ENCODE results near the gene OR51B6. TPM values are rescaled to one million over a fixed set of nuclear protein-coding genes. Genes with fewer than 3 reads are reported as not detected.
"Not testable (repeated sequence)": the region's sequence is repeated elsewhere in the genome, so short reads cannot be mapped to it uniquely, and the experiment has no call there.

The OR51B6 gene
- total and polyA plus RNA-seq, 9 donors, result not detected

DNA sequence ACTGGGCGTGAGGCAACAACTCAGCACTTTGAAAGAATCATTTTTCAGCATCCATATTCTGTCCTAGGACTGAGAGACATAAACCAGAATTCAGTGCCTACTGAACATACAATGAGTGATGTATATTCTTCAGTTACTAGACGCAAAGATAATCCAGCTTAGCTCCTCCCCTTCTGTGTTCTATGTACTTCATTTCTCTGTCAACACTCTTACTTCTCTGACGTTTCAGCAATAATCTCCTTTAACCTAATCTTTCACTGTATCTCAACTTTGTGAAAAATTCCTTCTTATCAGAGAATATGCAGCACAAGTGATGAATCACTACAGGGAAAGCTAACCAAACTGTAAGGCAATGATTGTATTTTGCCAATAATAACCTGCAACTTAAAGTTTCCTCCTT is 5.5 kb upstream of the OR51B6 start:
- no peak for DNase-seq
- TF ChIP-seq, protein P1, sequence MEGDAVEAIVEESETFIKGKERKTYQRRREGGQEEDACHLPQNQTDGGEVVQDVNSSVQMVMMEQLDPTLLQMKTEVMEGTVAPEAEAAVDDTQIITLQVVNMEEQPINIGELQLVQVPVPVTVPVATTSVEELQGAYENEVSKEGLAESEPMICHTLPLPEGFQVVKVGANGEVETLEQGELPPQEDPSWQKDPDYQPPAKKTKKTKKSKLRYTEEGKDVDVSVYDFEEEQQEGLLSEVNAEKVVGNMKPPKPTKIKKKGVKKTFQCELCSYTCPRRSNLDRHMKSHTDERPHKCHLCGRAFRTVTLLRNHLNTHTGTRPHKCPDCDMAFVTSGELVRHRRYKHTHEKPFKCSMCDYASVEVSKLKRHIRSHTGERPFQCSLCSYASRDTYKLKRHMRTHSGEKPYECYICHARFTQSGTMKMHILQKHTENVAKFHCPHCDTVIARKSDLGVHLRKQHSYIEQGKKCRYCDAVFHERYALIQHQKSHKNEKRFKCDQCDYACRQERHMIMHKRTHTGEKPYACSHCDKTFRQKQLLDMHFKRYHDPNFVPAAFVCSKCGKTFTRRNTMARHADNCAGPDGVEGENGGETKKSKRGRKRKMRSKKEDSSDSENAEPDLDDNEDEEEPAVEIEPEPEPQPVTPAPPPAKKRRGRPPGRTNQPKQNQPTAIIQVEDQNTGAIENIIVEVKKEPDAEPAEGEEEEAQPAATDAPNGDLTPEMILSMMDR (IDR thresholded peaks at IDR 0.05), result no peak
- TF ChIP-seq POLR2A (IDR thresholded peaks at IDR 0.05), result no peak
- TF ChIP-seq EP300 (IDR thresholded peaks at IDR 0.05), result no peak
- Histone ChIP-seq H3K27me3 (no peaks in the 10 kb centered on the region), H3K9me3 (no peaks in the 10 kb centered on the region), H3K4me3 (no peak overlapping the region), H3K36me3 (no peaks in the 10 kb centered on the region), H3K4me1 (ENCODE audit: insufficient read depth) (no peaks in the 10 kb centered on the region), H3K27ac (no peak overlapping the region)
- intact Hi-C loops (cut with DNase I), result no loop called here
- WGBS, 3 donors, result 68 to 73% (median 73%) methylated on average over 3 of the region's 3 CpGs

DNA sequence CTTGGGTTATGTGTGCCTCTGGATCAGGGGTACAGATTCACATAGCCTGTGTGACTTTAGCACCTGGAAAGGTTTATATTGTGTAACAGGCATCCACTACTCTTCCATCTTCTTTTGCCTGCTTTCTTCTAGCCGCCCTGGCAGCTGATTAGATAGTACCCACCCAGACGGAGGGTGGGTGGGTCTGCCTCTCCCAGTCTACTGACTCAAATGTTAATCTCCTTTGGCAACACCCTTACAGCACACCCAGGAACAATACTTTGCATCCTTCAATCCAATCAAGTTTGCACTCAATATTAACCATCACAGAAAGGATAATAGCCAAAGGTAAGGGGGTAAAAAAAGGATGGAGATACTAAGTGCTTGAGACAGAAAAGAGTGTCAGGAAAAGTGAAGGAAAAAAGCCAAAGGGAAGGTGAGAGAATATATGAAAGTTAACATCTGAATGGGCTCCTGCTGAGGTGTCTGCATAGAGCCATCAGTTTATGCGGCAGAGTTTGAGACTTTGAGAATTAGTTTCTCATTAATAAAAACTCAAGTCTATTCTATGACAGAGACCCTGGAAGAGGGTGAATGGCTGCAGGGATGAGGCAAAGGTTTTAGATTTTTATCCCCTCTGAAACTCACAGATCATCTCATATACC is 2.6 kb upstream of the OR51B6 start:
- intact Hi-C loops (cut with DNase I), result no loop called here
- TF ChIP-seq POLR2A (IDR thresholded peaks at IDR 0.05) (no peak), EP300 (IDR thresholded peaks at IDR 0.05) (no peak)
- TF ChIP-seq, protein P1 (IDR thresholded peaks at IDR 0.05), result no peak
- no peaks in the 10 kb centered on the region for H3K36me3 ChIP-seq
- no peak overlapping the region for H3K4me3 ChIP-seq
- no peaks in the 10 kb centered on the region for H3K27me3 ChIP-seq
- H3K4me1 ChIP-seq (ENCODE audit: insufficient read depth), result no peaks in the 10 kb centered on the region
- WGBS, 3 donors, result 23 to 37% (median 35%) methylated on average over 3 of the region's 3 CpGs
- DNase-seq, result no peak
- H3K9me3 ChIP-seq, result no peaks in the 10 kb centered on the region
- no peak overlapping the region for H3K27ac ChIP-seq

DNA sequence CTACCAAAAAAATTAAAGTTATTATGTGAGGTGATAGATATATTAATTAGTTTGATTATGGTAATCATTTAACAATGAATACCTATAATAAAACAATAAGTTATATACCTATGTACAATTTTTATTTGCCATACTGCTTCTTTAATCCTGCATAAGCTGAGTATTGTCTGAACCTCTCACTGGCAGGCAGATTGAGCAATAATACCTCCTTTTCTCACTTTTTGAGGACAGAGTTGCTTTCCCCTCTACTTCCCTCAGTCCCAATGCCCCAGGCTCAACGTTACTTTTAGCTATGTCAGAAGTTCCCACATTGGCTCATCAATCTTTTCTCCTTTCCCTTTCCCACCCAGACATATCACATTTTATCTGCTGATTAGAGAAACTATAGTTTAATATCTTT is 1.8 kb upstream of the OR51B6 start:
- H3K9me3 ChIP-seq, result no peaks in the 10 kb centered on the region
- 39 to 54% (median 44%) methylated on average over 1 of the region's 1 CpG for WGBS, 3 donors
- H3K4me3 ChIP-seq, result no peak overlapping the region
- no peaks in the 10 kb centered on the region for H3K27me3 ChIP-seq
- TF ChIP-seq, protein P1 (IDR thresholded peaks at IDR 0.05), result no peak
- no peak for TF ChIP-seq POLR2A (IDR thresholded peaks at IDR 0.05)
- no peak for TF ChIP-seq EP300 (IDR thresholded peaks at IDR 0.05)
- H3K36me3 ChIP-seq, result no peaks in the 10 kb centered on the region
- intact Hi-C loops (cut with DNase I), result no loop called here
- DNase-seq, result no peak
- no peaks in the 10 kb centered on the region for H3K4me1 ChIP-seq (ENCODE audit: insufficient read depth)
- no peak overlapping the region for H3K27ac ChIP-seq

DNA sequence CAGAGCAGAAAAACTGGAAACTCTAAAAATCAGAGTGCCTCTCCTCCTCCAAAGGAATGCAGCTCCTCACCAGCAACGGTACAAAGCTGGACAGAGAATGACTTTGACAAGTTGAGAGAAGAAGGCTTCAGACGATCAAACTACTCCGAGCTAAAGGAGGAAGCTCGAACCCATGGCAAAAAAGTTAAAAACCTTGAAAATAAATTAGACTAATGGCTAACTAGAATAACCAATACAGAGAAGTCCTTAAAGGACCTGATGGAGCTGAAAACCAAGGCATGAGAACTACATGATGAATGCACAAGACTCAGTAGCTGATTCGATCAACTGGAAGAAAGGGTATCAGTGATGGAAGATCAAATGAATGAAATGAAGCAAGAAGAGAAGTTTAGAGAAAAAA is 4.7 kb downstream of the OR51B6 start:
- H3K27ac ChIP-seq; DNase-seq; H3K27me3 ChIP-seq; intact Hi-C loops (cut with DNase I); H3K9me3 ChIP-seq; H3K36me3 ChIP-seq; H3K4me3 ChIP-seq; H3K4me1 ChIP-seq (ENCODE audit: insufficient read depth): not testable (repeated sequence)
- 85 to 93% (median 90%) methylated on average over 5 of the region's 5 CpGs for WGBS, 3 donors

DNA sequence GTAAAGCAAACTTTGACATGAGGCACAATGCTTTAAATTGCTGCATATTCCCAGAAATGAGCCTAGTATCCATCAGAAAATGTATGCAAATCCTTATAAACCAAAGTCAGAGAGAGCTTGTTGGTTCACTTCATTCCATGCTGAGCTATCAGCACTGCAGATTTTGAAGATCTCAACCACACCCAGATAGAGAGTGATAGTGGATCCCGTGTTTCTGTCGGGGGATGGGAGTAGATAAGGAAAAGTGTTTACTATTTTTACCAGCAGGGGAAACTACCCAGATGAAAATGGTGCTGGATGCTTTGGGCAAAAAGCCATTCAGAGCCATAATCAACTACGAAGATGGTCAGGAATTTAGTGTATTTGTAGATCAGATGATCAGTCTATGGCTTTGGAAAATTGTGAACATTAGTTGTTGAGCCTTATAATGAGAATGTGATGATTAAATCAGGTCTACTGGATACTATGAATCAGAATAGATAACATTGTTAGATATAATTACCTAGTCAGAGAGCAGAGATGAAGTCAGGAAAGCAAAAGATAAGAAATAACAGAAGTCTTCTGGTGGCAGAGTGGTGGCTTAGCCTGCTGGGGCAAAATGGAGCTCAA is 10.8 kb downstream of the OR51B6 start:
- H3K4me1 ChIP-seq (ENCODE audit: insufficient read depth), result no peaks in the 10 kb centered on the region
- no peaks in the 10 kb centered on the region for H3K36me3 ChIP-seq
- H3K27ac ChIP-seq, result no peak overlapping the region
- no peaks in the 10 kb centered on the region for H3K27me3 ChIP-seq
- H3K4me3 ChIP-seq, result no peak overlapping the region
- no peak for DNase-seq
- intact Hi-C loops (cut with DNase I), result no loop called here
- 50 to 76% (median 76%) methylated on average over 3 of the region's 3 CpGs for WGBS, 3 donors
- TF ChIP-seq EP300 (IDR thresholded peaks at IDR 0.05) (no peak), POLR2A (IDR thresholded peaks at IDR 0.05) (no peak)
- TF ChIP-seq, protein P1 (IDR thresholded peaks at IDR 0.05), result no peak
- H3K9me3 ChIP-seq, result no peaks in the 10 kb centered on the region

Data from ovary (tissue), 9 donors.